H9 (cell line): ENCODE measurements around the gene FYCO1. TPM values are rescaled to one million over a fixed set of nuclear protein-coding genes. Genes with fewer than 3 reads are reported as not detected.

Experiments
- DNase-seq: peaks from one replicate; pipeline ENCODE4 v3.0.0-alpha.2; 2017
- H2AFZ ChIP-seq: one replicate; pipeline ENCODE4 v1.6.1; 2013; ENCODE audit warnings: mild to moderate bottlenecking, low read length, control low read depth, moderate library complexity
- H2AK5ac ChIP-seq: 2 replicates; pipeline ENCODE4 v1.6.1; 2013; ENCODE audit warnings: low read length, control low read depth, mixed read lengths; ENCODE audit not compliant: insufficient read length
- H2BK120ac ChIP-seq: one replicate; pipeline ENCODE4 v1.6.1; 2013; ENCODE audit warnings: low read depth, mild to moderate bottlenecking, low read length, control low read depth, inconsistent platforms; ENCODE audit not compliant: poor library complexity, severe bottlenecking
- H2BK12ac ChIP-seq: 2 replicates; pipeline ENCODE4 v1.6.1; 2013; ENCODE audit warnings: low read length, control low read depth, mixed read lengths, low read depth; ENCODE audit not compliant: insufficient read length
- H2BK15ac ChIP-seq: 2 replicates; pipeline ENCODE4 v1.6.1; 2013; ENCODE audit warnings: low read depth, low read length, control low read depth
- H2BK20ac ChIP-seq: one replicate; pipeline ENCODE4 v1.6.1; 2013; ENCODE audit warnings: low read depth, mild to moderate bottlenecking, low read length, control low read depth, inconsistent platforms; ENCODE audit not compliant: poor library complexity, severe bottlenecking
- H2BK5ac ChIP-seq: 2 replicates; pipeline ENCODE4 v1.6.1; 2013; ENCODE audit warnings: low read length, control low read depth, mixed read lengths; ENCODE audit not compliant: insufficient read length
- H3K14ac ChIP-seq: 2 replicates; pipeline ENCODE4 v1.6.1; 2013; ENCODE audit warnings: low read length, control low read depth; ENCODE audit not compliant: insufficient read depth
- H3K18ac ChIP-seq: 2 replicates; pipeline ENCODE4 v1.6.1; 2013; ENCODE audit warnings: low read depth, mild to moderate bottlenecking, mixed read lengths, low read length, control low read depth; ENCODE audit not compliant: insufficient read length
- H3K23ac ChIP-seq: 2 replicates; pipeline ENCODE4 v1.6.1; 2013; ENCODE audit warnings: low read length, control low read depth, mixed read lengths, low read depth; ENCODE audit not compliant: insufficient read length
- H3K23me2 ChIP-seq: 2 replicates; pipeline ENCODE4 v1.6.1; 2013; ENCODE audit warnings: low read depth, mild to moderate bottlenecking, mixed read lengths, low read length, control low read depth; ENCODE audit not compliant: insufficient read length, poor library complexity, severe bottlenecking
- H3K27ac ChIP-seq: 2 replicates; pipeline ENCODE4 v1.5.1; 2013; ENCODE audit warnings: low read length, control low read depth, mixed read lengths, low read depth; ENCODE audit not compliant: insufficient read length
- H3K27me3 ChIP-seq: 2 replicates; pipeline ENCODE4 v1.6.1; 2013; ENCODE audit warnings: low read length, control low read depth, inconsistent platforms; ENCODE audit not compliant: insufficient read depth
- H3K4ac ChIP-seq: 2 replicates; pipeline ENCODE4 v1.6.1; 2013; ENCODE audit warnings: low read depth, mild to moderate bottlenecking, control low read depth, inconsistent platforms, low read length, moderate library complexity
- H3K4me1 ChIP-seq: 2 replicates; pipeline ENCODE4 v1.6.1; 2013; ENCODE audit warnings: low read length, control low read depth, inconsistent platforms; ENCODE audit not compliant: insufficient read depth
- H3K4me2 ChIP-seq: 2 replicates; pipeline ENCODE4 v1.6.1; 2013; ENCODE audit warnings: low read length, control low read depth, mixed read lengths; ENCODE audit not compliant: insufficient read length, insufficient read depth
- H3K56ac ChIP-seq: 2 replicates; pipeline ENCODE4 v1.6.1; 2013; ENCODE audit warnings: low read depth, mild to moderate bottlenecking, mixed read lengths, low read length, control low read depth; ENCODE audit not compliant: insufficient read length
- H3K79me1 ChIP-seq: 2 replicates; pipeline ENCODE4 v1.6.1; 2013; ENCODE audit warnings: low read depth, mild to moderate bottlenecking, moderate library complexity, low read length, control low read depth, inconsistent platforms; ENCODE audit not compliant: insufficient read depth, poor library complexity, severe bottlenecking
- H3K79me2 ChIP-seq: 2 replicates; pipeline ENCODE4 v1.6.1; 2013; ENCODE audit warnings: low read length, control low read depth, inconsistent platforms; ENCODE audit not compliant: insufficient read depth
- H3K9ac ChIP-seq: 2 replicates; pipeline ENCODE4 v1.6.1; 2013; ENCODE audit warnings: low read length, control low read depth, mixed read lengths; ENCODE audit not compliant: insufficient read length; ENCODE audit errors: extremely low read depth
- H3K9me3 ChIP-seq: one replicate; pipeline ENCODE4 v1.6.1; 2013; ENCODE audit warnings: low read depth, low read length, inconsistent platforms; ENCODE audit not compliant: control insufficient read depth
- H3T11ph ChIP-seq: one replicate; pipeline ENCODE4 v1.6.1; 2013; ENCODE audit warnings: mild to moderate bottlenecking, low read length, control low read depth, inconsistent platforms
- H4K20me1 ChIP-seq: one replicate; pipeline ENCODE4 v1.6.1; 2013; ENCODE audit not compliant: control insufficient read depth, insufficient read length, insufficient read depth
- H4K5ac ChIP-seq: 2 replicates; pipeline ENCODE4 v1.6.1; 2013; ENCODE audit warnings: low read depth, mild to moderate bottlenecking, mixed read lengths, low read length, control low read depth; ENCODE audit not compliant: insufficient read length
- H4K8ac ChIP-seq: replicated peaks from 2 replicates; pipeline ENCODE4 v1.6.1; 2013; ENCODE audit warnings: low read length, control low read depth, mixed read lengths, low read depth; ENCODE audit not compliant: insufficient read length
- H4K91ac ChIP-seq: 2 replicates; pipeline ENCODE4 v1.6.1; 2013; ENCODE audit warnings: low read depth, mild to moderate bottlenecking, moderate library complexity, mixed read lengths, low read length, control low read depth; ENCODE audit not compliant: insufficient read length
- H3K27ac Mint-ChIP-seq, 3 experiments: 2 replicates in 2 of 3; 3 replicates in 1 of 3; pipeline ENCODE4 v1.8.0; 2020 to 2021; ENCODE audit warnings: mixed read lengths in 3 of 3, mild to moderate bottlenecking in 1 of 3, moderate library complexity in 1 of 3
- H3K27me3 Mint-ChIP-seq: 2 replicates; pipeline ENCODE4 v1.8.0; 2021; ENCODE audit warnings: low read depth, mild to moderate bottlenecking, moderate library complexity, mixed read lengths
- H3K36me3 Mint-ChIP-seq, 3 experiments: 2 replicates in 2 of 3; 3 replicates in 1 of 3; pipeline ENCODE4 v1.8.0; 2020 to 2021; ENCODE audit warnings: low read depth in 3 of 3, mixed read lengths in 3 of 3; ENCODE audit not compliant: insufficient read depth in 1 of 3
- H3K4me1 Mint-ChIP-seq, 2 experiments: 2 replicates each; pipeline ENCODE4 v1.8.0; 2020; ENCODE audit warnings: mixed read lengths in 2 of 2
- H3K4me3 Mint-ChIP-seq, 2 experiments: 2 replicates in 1 of 2; 3 replicates in 1 of 2; pipeline ENCODE4 v1.8.0; 2020 to 2021; ENCODE audit warnings: mild to moderate bottlenecking in 2 of 2, mixed read lengths in 2 of 2, moderate library complexity in 1 of 2
- H3K9me3 Mint-ChIP-seq, 2 experiments: 2 replicates in 1 of 2; 3 replicates in 1 of 2; pipeline ENCODE4 v1.8.0; 2020; ENCODE audit warnings: mild to moderate bottlenecking in 2 of 2, mixed read lengths in 2 of 2, moderate library complexity in 1 of 2
- WGBS: extraction: QIAGEN DNeasy Blood & Tissue Kit; methylation state at CpG from one replicate; pipeline ENCODE4 v1.1.7; 2013; ENCODE audit warnings: missing lambda C conversion rate, low lambda C conversion rate, mixed read lengths; ENCODE audit not compliant: insufficient read length; ENCODE audit errors: extremely low coverage; 5-methylcytosine and 5-hydroxymethylcytosine counted together
- total RNA-seq: library from RNA; stranded (reverse); gene quantifications from 2 replicates; pipeline ENCODE4 v1.2.1, GENCODE V29; 2021
- TF ChIP-seq, protein P1 (sequence below): fragments of 200-600 bp; sonication (generic); conservative IDR thresholded peaks from 3 replicates; pipeline ENCODE4 v1.8.0; 2021; ENCODE audit warnings: antibody characterized with exemption, mild to moderate bottlenecking

Gene FYCO1
- total RNA-seq, 1 experiment from 2014 or later = 10.4 TPM

DNA sequence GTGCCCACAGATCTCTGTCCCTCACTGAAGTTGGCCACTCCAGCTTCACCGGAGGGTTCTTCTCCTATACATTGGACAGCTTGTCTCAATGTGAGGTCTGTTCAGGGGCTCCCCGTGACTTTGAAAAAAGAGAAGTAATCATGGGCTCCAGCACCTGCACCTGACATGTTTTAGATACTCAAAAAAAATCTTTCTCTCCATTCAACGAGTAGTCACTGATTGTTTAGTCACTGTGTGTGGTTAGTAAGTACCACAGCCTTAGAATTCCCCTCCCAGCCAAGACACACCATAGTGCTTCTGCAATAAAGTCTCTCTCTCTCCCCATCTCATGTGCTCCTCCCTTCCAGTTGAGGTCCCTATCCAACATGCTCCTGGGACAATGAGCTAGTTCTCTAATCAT lies 90.7 kb downstream of the FYCO1 start:
- H3K4me3 Mint-ChIP-seq = no peak overlapping the region
- Histone ChIP-seq H4K8ac (no peak overlapping the region), H3K27me3 (no peaks in the 10 kb centered on the region), H3K27ac (no peak overlapping the region), H2AFZ (no peak overlapping the region), H3K23me2 (no peaks in the 10 kb centered on the region), H3K79me2 (no peaks in the 10 kb centered on the region), H2AK5ac (no peak overlapping the region), H4K91ac (no peak overlapping the region), H3K4me1 (no peaks in the 10 kb centered on the region), H2BK15ac (no peak overlapping the region), H3T11ph (no peak overlapping the region), H3K9ac (no peak overlapping the region), H4K20me1 (no peaks in the 10 kb centered on the region), H2BK5ac (no peak overlapping the region), H3K4ac (no peak overlapping the region), H3K79me1 (no peaks in the 10 kb centered on the region), H3K9me3 (no peaks in the 10 kb centered on the region), H2BK20ac (no peak overlapping the region), H2BK12ac (no peak overlapping the region), H4K5ac (no peak overlapping the region), H3K18ac (no peak overlapping the region), H3K4me2 (no peak overlapping the region), H3K56ac (no peak overlapping the region), H3K23ac (no peak overlapping the region), H2BK120ac (no peak overlapping the region), H3K14ac (no peak overlapping the region)
- no peak for DNase-seq
- WGBS = no CpG with 5 or more reads among the region's 3 CpGs
- TF ChIP-seq, protein P1, sequence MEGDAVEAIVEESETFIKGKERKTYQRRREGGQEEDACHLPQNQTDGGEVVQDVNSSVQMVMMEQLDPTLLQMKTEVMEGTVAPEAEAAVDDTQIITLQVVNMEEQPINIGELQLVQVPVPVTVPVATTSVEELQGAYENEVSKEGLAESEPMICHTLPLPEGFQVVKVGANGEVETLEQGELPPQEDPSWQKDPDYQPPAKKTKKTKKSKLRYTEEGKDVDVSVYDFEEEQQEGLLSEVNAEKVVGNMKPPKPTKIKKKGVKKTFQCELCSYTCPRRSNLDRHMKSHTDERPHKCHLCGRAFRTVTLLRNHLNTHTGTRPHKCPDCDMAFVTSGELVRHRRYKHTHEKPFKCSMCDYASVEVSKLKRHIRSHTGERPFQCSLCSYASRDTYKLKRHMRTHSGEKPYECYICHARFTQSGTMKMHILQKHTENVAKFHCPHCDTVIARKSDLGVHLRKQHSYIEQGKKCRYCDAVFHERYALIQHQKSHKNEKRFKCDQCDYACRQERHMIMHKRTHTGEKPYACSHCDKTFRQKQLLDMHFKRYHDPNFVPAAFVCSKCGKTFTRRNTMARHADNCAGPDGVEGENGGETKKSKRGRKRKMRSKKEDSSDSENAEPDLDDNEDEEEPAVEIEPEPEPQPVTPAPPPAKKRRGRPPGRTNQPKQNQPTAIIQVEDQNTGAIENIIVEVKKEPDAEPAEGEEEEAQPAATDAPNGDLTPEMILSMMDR = no peak
- H3K9me3 Mint-ChIP-seq = no peaks in the 10 kb centered on the region
- H3K27me3 Mint-ChIP-seq = peaks cover 12% of the 10 kb centered on the region
- no peaks in the 10 kb centered on the region; a peak in 1 of 7 replicates for H3K36me3 Mint-ChIP-seq
- no peaks in the 10 kb centered on the region for H3K4me1 Mint-ChIP-seq
- no peak overlapping the region for H3K27ac Mint-ChIP-seq
